ENCODE data around the gene RSRP1.

Gene RSRP1

DNA sequence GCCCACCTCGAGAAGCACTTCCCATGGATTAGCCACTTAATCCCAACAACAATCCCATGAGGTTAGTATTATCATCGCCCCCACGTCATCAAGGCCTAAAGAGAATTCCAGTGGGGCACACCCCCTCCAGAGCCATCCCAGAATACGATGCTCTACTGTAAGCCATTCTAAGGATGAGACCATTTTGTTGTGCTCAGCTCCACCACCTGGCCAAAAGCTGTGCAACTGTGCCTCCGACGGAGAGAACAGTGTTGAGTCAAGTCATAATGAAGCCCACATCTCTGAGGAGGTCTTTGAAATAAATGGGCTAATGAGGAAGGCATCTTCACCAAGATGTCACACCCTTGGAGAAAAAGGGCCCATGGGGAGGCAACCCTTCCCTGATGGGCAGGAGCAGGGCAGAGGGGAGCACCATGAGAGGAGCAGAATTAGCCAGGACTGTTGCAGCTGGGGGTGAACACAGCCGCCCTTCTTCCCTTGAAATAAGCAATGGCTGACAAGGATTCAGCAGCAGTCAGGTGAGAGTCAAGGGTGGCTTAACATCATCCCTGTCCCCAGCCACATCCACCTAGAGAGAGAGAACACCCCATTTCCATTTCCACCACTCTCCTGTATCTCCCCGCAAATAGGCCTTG, 29.5 kb downstream of the RSRP1 start:
- Histone ChIP-seq H2AFZ (ENCODE audit: low read depth, low read length, severe bottlenecking) (no peak overlapping the region), H3K27ac (ENCODE audit: low read depth, low read length) (no peak overlapping the region), H4K20me1 (ENCODE audit: low read depth, low read length) (no peaks in the 10 kb centered on the region), H3K36me3 (ENCODE audit: low read length) (peaks cover 14% of the 10 kb centered on the region; the same call in 1 of the 2 replicates), H3K9me3 (ENCODE audit: insufficient read depth, low read length) (no peaks in the 10 kb centered on the region), H3F3A (ENCODE audit: insufficient read depth) (no peaks in the 10 kb centered on the region), H3K4me3 (ENCODE audit: insufficient read depth, low read length, poor library complexity, severe bottlenecking) (no peak overlapping the region), H3K9me2 (replicated peaks; ENCODE audit: insufficient read depth, low read length) (no peaks in the 10 kb centered on the region), H3K4me2 (ENCODE audit: low read depth, low read length, poor library complexity, severe bottlenecking) (no peak overlapping the region), H3K79me2 (ENCODE audit: insufficient read depth, low read length) (no peaks in the 10 kb centered on the region), H3K9ac (ENCODE audit: low read length) (no peak overlapping the region), H3K27me3 (ENCODE audit: low read length) (no peaks in the 10 kb centered on the region)
- TF ChIP-seq CTCF (IDR thresholded peaks at IDR 0.05; ENCODE audit: insufficient read depth, low read length, poor library complexity, severe bottlenecking): no peak
- TF ChIP-seq EZH2phosphoT487 (conservative IDR thresholded peaks at IDR 0.05; ENCODE audit: low read length): no peak

GRCh38 chr1:25217015-25217414, 30.2 kb downstream of the RSRP1 start:
- H2AFZ ChIP-seq (ENCODE audit: low read depth, low read length, severe bottlenecking): no peak overlapping the region
- H3K9me3 ChIP-seq (ENCODE audit: insufficient read depth, low read length): no peaks in the 10 kb centered on the region
- no peak overlapping the region for H3K4me3 ChIP-seq (ENCODE audit: insufficient read depth, low read length, poor library complexity, severe bottlenecking)
- TF ChIP-seq EZH2phosphoT487 (conservative IDR thresholded peaks at IDR 0.05; ENCODE audit: low read length) (no peak), CTCF (IDR thresholded peaks at IDR 0.05; ENCODE audit: insufficient read depth, low read length, poor library complexity, severe bottlenecking) (no peak)
- H3K79me2 ChIP-seq (ENCODE audit: insufficient read depth, low read length): no peaks in the 10 kb centered on the region
- H3K9me2 ChIP-seq (replicated peaks; ENCODE audit: insufficient read depth, low read length): no peaks in the 10 kb centered on the region
- no peaks in the 10 kb centered on the region for H3K27me3 ChIP-seq (ENCODE audit: low read length)
- H3K27ac ChIP-seq (ENCODE audit: low read depth, low read length): no peak overlapping the region
- no peak overlapping the region for H3K4me2 ChIP-seq (ENCODE audit: low read depth, low read length, poor library complexity, severe bottlenecking)
- H4K20me1 ChIP-seq (ENCODE audit: low read depth, low read length): no peaks in the 10 kb centered on the region
- no peak overlapping the region for H3K9ac ChIP-seq (ENCODE audit: low read length)
- peaks cover 7% of the 10 kb centered on the region; the same call in 1 of the 2 replicates for H3K36me3 ChIP-seq (ENCODE audit: low read length)
- no peaks in the 10 kb centered on the region for H3F3A ChIP-seq (ENCODE audit: insufficient read depth)

DNA sequence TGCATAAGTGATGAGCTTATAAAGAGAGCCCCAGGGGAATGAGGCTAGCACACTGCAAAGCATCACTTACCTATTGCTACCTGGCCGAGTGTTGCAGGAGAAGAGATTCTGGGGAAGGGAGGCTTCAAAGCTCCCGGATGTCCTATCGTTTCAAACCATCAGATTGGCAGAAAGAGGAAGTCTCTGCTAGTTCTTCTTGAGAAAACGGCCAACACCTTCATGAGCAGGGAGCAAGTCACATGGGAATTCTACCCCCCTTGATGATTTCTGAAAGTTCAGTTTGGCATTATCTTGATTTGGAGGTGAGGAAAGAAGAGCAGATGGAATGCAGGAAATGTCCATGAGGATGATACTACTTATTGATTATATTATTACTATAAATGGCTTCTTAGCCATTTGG, 31.1 kb downstream of the RSRP1 start:
- no peak overlapping the region for H3K4me3 ChIP-seq (ENCODE audit: insufficient read depth, low read length, poor library complexity, severe bottlenecking)
- H3K9me2 ChIP-seq (replicated peaks; ENCODE audit: insufficient read depth, low read length): no peaks in the 10 kb centered on the region
- peaks cover under 1% of the 10 kb centered on the region; the same call in 1 of the 2 replicates for H3K36me3 ChIP-seq (ENCODE audit: low read length)
- no peaks in the 10 kb centered on the region for H3K27me3 ChIP-seq (ENCODE audit: low read length)
- H4K20me1 ChIP-seq (ENCODE audit: low read depth, low read length): no peaks in the 10 kb centered on the region
- no peak overlapping the region for H2AFZ ChIP-seq (ENCODE audit: low read depth, low read length, severe bottlenecking)
- no peaks in the 10 kb centered on the region for H3K79me2 ChIP-seq (ENCODE audit: insufficient read depth, low read length)
- H3K9me3 ChIP-seq (ENCODE audit: insufficient read depth, low read length): no peaks in the 10 kb centered on the region
- H3K4me2 ChIP-seq (ENCODE audit: low read depth, low read length, poor library complexity, severe bottlenecking): no peak overlapping the region
- TF ChIP-seq EZH2phosphoT487 (conservative IDR thresholded peaks at IDR 0.05; ENCODE audit: low read length): no peak
- no peak for TF ChIP-seq CTCF (IDR thresholded peaks at IDR 0.05; ENCODE audit: insufficient read depth, low read length, poor library complexity, severe bottlenecking)
- no peak overlapping the region for H3K9ac ChIP-seq (ENCODE audit: low read length)
- H3F3A ChIP-seq (ENCODE audit: insufficient read depth): no peaks in the 10 kb centered on the region
- H3K27ac ChIP-seq (ENCODE audit: low read depth, low read length): no peak overlapping the region
